Keratinocyte (primary cell): Measurements from ENCODE around the gene INPP4B. TPM values are rescaled to one million over a fixed set of nuclear protein-coding genes. Genes with fewer than 3 reads are reported as not detected.

ENCODE experiments used
- DNase-seq: peaks from one replicate; pipeline ENCODE4 v3.0.0-alpha.2; 2011; ENCODE audit warnings: low read depth, missing footprints, low spot score
- FAIRE-seq: peaks from 2 replicates; lab custom pipeline; 2011; peaks lifted over from hg19 to GRCh38; lab: Jason Lieb, UNC
- H2AFZ ChIP-seq: 2 replicates; pipeline ENCODE4 v1.6.0; 2012; ENCODE audit warnings: low read length, control low read depth, inconsistent platforms; ENCODE audit not compliant: control insufficient read depth
- H3K27ac ChIP-seq: 2 replicates; pipeline ENCODE4 v1.5.1; 2011; ENCODE audit warnings: low read length; ENCODE audit not compliant: control insufficient read depth, insufficient read depth
- H3K27me3 ChIP-seq: 3 replicates; pipeline ENCODE4 v1.6.0; 2011; ENCODE audit warnings: low read length; ENCODE audit not compliant: control insufficient read depth, insufficient read depth; ENCODE audit errors: extremely low read depth
- H3K36me3 ChIP-seq, 2 experiments: 2 replicates in 1 of 2; 3 replicates in 1 of 2; pipeline ENCODE4 v1.5.1; 2011; ENCODE audit warnings: low read length in 2 of 2, mild to moderate bottlenecking in 1 of 2; ENCODE audit not compliant: control insufficient read depth in 2 of 2, insufficient read depth in 2 of 2; ENCODE audit errors: extremely low read depth in 1 of 2
- H3K4me1 ChIP-seq: 3 replicates; pipeline ENCODE4 v1.5.1; 2011; ENCODE audit warnings: low read length; ENCODE audit not compliant: control insufficient read depth, insufficient read depth; ENCODE audit errors: extremely low read depth
- H3K4me2 ChIP-seq: 3 replicates; pipeline ENCODE4 v1.6.0; 2011; ENCODE audit warnings: low read depth, low read length; ENCODE audit not compliant: control insufficient read depth, insufficient read depth; ENCODE audit errors: extremely low read depth
- H3K4me3 ChIP-seq, 3 experiments: fragments of 200-600 bp in 1 of 3; sonication (generic) in 1 of 3; 2 replicates in 2 of 3; 3 replicates in 1 of 3; pipeline ENCODE4 v1.5.1; 2011 to 2016; ENCODE audit warnings: low read length in 3 of 3, mild to moderate bottlenecking in 3 of 3, control low read depth in 2 of 3, inconsistent platforms in 1 of 3, low read depth in 1 of 3, mixed read lengths in 1 of 3, mixed run types in 1 of 3, moderate library complexity in 1 of 3; ENCODE audit not compliant: control insufficient read depth in 2 of 3, insufficient read depth in 2 of 3; ENCODE audit errors: extremely low read depth in 1 of 3
- H3K79me2 ChIP-seq: 2 replicates; pipeline ENCODE4 v1.6.0; 2012; ENCODE audit warnings: low read length; ENCODE audit not compliant: control insufficient read depth, insufficient read depth
- H3K9ac ChIP-seq: 3 replicates; pipeline ENCODE4 v1.6.0; 2011; ENCODE audit warnings: low read length; ENCODE audit not compliant: control insufficient read depth, insufficient read depth; ENCODE audit errors: extremely low read depth
- H3K9me1 ChIP-seq: 3 replicates; pipeline ENCODE4 v1.6.0; 2011; ENCODE audit warnings: low read length; ENCODE audit not compliant: control insufficient read depth, insufficient read depth; ENCODE audit errors: extremely low read depth
- H3K9me3 ChIP-seq: 2 replicates; pipeline ENCODE4 v1.5.1; 2012; ENCODE audit warnings: low read depth, low read length; ENCODE audit not compliant: control insufficient read depth
- H4K20me1 ChIP-seq: 3 replicates; pipeline ENCODE4 v1.6.0; 2011; ENCODE audit warnings: low read length; ENCODE audit not compliant: control insufficient read depth, insufficient read depth; ENCODE audit errors: extremely low read depth
- EZH2 ChIP-seq: IDR thresholded peaks from one replicate; pipeline ENCODE4 v1.6.1; 2012; ENCODE audit warnings: inconsistent platforms, mild to moderate bottlenecking, low read length, moderate library complexity
- dilution Hi-C: fragments of 300-500 bp; cut with MboI; formaldehyde crosslinking; loops from one replicate; pipeline ENCODE4 v1.7.0; 2020; ENCODE audit warnings: low sequenced_read_pairs; ENCODE audit not compliant: extremely low pct_ligation_motif_present
- polyA plus RNA-seq, 5 experiments: library from polyadenylated mRNA; depleted of rRNA in 3 of 5; stranded (reverse) in 3 of 5; stranded (forward) in 1 of 5; unstranded in 1 of 5; fragments of >200 nt; gene quantifications; 1 replicate in 1 of 5; 2 replicates in 3 of 5; 3 replicates in 1 of 5; pipeline versions ENCODE4 v1.2.1 to v1.2.3, GENCODE V29; 2011 to 2012; ENCODE audit warnings: missing spikeins in 2 of 5, low read depth in 1 of 5, low replicate concordance in 1 of 5
- TF ChIP-seq, protein P1 (sequence below), 3 experiments: IDR thresholded peaks in 1 of 3; conservative IDR thresholded peaks in 1 of 3; optimal IDR thresholded peaks in 1 of 3; 2 replicates in 2 of 3; 3 replicates in 1 of 3; pipeline versions ENCODE3 to v1.5.1; 2011; ENCODE audit warnings: low read length in 3 of 3, mild to moderate bottlenecking in 3 of 3, moderate library complexity in 2 of 3, control low read depth in 1 of 3, inconsistent platforms in 1 of 3; ENCODE audit not compliant: insufficient read depth in 2 of 3; ENCODE audit errors: extremely low read depth in 1 of 3

The INPP4B gene
- polyA plus RNA-seq, 1 donor (not counting 4 experiments of a cell fraction or from before 2014, with no cell fraction given) = 50.2 TPM

DNA sequence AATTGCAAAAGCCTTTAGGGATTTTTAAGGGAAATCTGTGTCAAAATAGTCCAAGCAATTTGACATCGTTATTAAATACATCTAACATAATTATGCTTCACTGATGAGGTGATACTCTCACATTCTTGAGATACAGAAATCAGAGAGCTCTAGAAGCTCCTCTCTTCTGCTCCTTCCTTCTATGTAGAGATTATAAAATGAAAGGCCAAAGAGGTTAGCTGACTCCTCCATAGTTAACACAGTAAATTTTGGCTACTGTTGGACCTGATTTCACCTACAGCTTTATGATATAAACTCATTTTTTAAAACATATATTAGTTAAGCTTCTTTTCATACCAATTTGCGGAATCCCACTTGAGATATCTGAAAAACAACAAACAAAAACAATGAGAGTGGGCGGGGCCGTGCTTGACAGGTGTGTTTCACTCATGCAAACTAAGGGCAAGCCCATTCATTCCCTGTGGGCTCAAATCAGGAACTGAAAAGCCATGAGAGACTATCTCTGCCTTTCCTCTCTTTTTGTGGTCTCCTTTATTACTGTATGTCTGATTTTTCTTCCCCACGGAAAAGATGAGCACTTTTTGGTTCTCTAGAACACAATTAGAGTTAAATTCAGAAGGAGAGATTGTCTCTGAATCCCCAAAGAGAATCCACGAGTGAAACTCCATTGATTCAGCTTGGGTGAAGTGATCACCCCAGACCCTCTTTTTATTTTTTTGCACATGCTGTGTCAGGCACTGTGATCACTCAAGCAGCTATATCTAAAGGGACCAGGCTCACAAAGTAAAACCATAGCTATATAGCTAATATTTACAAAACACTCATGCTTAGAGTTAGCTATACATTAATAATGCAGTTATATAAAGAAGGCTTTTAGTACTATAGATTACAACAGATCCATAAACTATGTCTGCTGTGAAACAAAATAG, 643.4 kb downstream of the INPP4B start:
- H2AFZ ChIP-seq = no peak overlapping the region
- H3K4me2 ChIP-seq = no peak overlapping the region
- dilution Hi-C loops = no loop called here
- no peaks in the 10 kb centered on the region for H3K79me2 ChIP-seq
- no peaks in the 10 kb centered on the region for H3K4me1 ChIP-seq
- H3K9me3 ChIP-seq = no peaks in the 10 kb centered on the region
- DNase-seq (no peak), FAIRE-seq (no peak)
- H4K20me1 ChIP-seq = no peaks in the 10 kb centered on the region
- H3K4me3 ChIP-seq = no peak overlapping the region
- no peak overlapping the region for H3K9ac ChIP-seq
- peaks cover 8% of the 10 kb centered on the region in 2 experiments for H3K36me3 ChIP-seq
- no peaks in the 10 kb centered on the region for H3K27me3 ChIP-seq
- TF ChIP-seq, protein P1, sequence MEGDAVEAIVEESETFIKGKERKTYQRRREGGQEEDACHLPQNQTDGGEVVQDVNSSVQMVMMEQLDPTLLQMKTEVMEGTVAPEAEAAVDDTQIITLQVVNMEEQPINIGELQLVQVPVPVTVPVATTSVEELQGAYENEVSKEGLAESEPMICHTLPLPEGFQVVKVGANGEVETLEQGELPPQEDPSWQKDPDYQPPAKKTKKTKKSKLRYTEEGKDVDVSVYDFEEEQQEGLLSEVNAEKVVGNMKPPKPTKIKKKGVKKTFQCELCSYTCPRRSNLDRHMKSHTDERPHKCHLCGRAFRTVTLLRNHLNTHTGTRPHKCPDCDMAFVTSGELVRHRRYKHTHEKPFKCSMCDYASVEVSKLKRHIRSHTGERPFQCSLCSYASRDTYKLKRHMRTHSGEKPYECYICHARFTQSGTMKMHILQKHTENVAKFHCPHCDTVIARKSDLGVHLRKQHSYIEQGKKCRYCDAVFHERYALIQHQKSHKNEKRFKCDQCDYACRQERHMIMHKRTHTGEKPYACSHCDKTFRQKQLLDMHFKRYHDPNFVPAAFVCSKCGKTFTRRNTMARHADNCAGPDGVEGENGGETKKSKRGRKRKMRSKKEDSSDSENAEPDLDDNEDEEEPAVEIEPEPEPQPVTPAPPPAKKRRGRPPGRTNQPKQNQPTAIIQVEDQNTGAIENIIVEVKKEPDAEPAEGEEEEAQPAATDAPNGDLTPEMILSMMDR (optimal IDR thresholded peaks at IDR 0.05 in 1 of 3, IDR thresholded peaks at IDR 0.05 in 1 of 3, conservative IDR thresholded peaks at IDR 0.05 in 1 of 3; ENCODE audit: extremely low read depth in 1 of 3, insufficient read depth in 2 of 3, low read length in 3 of 3) = no peak
- no peak for TF ChIP-seq EZH2
- H3K27ac ChIP-seq = no peak overlapping the region
- H3K9me1 ChIP-seq = no peaks in the 10 kb centered on the region

- dilution Hi-C loops = no loop called here
- no peak overlapping the region for H3K27ac ChIP-seq
- H4K20me1 ChIP-seq = no peaks in the 10 kb centered on the region
- no peaks in the 10 kb centered on the region for H3K27me3 ChIP-seq
- no peaks in the 10 kb centered on the region for H3K4me1 ChIP-seq
- TF ChIP-seq EZH2 = no peak
- TF ChIP-seq, protein P1 (optimal IDR thresholded peaks at IDR 0.05 in 1 of 3, IDR thresholded peaks at IDR 0.05 in 1 of 3, conservative IDR thresholded peaks at IDR 0.05 in 1 of 3; ENCODE audit: extremely low read depth in 1 of 3, insufficient read depth in 2 of 3, low read length in 3 of 3) = no peak
- H3K9me3 ChIP-seq = no peaks in the 10 kb centered on the region
- no peak for DNase-seq
- FAIRE-seq = no peak
- H3K9ac ChIP-seq = no peak overlapping the region
- no peak overlapping the region for H2AFZ ChIP-seq
- H3K9me1 ChIP-seq = no peaks in the 10 kb centered on the region
- no peaks in the 10 kb centered on the region for H3K79me2 ChIP-seq
- peaks cover 4 to 10% of the 10 kb centered on the region in 2 experiments for H3K36me3 ChIP-seq
- no peak overlapping the region for H3K4me2 ChIP-seq
- no peak overlapping the region for H3K4me3 ChIP-seq
These were observed 645.1 kb downstream of the INPP4B start for GRCh38 chr4:142201041-142201440.
